Loucy (cell line): ENCODE data around the gene TFPI.

Source experiments
- H2AFZ ChIP-seq: fragments of 200-600 bp; sonication (generic); 2 replicates; pipeline ENCODE4 v1.6.0; 2016; ENCODE audit warnings: antibody characterized with exemption, mild to moderate bottlenecking, low read length, moderate library complexity
- H3F3A ChIP-seq: fragments of 200-600 bp; 2 replicates; pipeline ENCODE4 v1.6.0; 2016; ENCODE audit warnings: antibody characterized with exemption, low read depth, mild to moderate bottlenecking
- H3K27me3 ChIP-seq: fragments of 200-600 bp; sonication (generic); 2 replicates; pipeline ENCODE4 v1.6.1; 2014; ENCODE audit warnings: low read length, mild to moderate bottlenecking; ENCODE audit not compliant: insufficient read depth, poor library complexity, severe bottlenecking
- H3K36me3 ChIP-seq: fragments of 200-600 bp; sonication (generic); 2 replicates; pipeline ENCODE4 v1.6.1; 2016; ENCODE audit warnings: low read length; ENCODE audit not compliant: insufficient read depth
- H3K4me1 ChIP-seq: fragments of 200-600 bp; sonication (generic); 2 replicates; pipeline ENCODE4 v1.5.1; 2014; ENCODE audit warnings: low read length, mild to moderate bottlenecking; ENCODE audit not compliant: insufficient read depth, poor library complexity, severe bottlenecking
- H3K4me2 ChIP-seq: fragments of 200-600 bp; sonication (generic); 2 replicates; pipeline ENCODE4 v1.6.0; 2014; ENCODE audit warnings: antibody characterized with exemption, low read length, low read depth, mild to moderate bottlenecking; ENCODE audit not compliant: poor library complexity, severe bottlenecking
- H3K4me3 ChIP-seq: fragments of 200-600 bp; sonication (generic); 2 replicates; pipeline ENCODE4 v1.5.1; 2014; ENCODE audit warnings: low read length, mild to moderate bottlenecking, mixed read lengths; ENCODE audit not compliant: poor library complexity, severe bottlenecking
- H3K79me2 ChIP-seq: fragments of 200-600 bp; sonication (generic); 2 replicates; pipeline ENCODE4 v1.6.1; 2014; ENCODE audit warnings: low read length; ENCODE audit not compliant: insufficient read depth
- H3K9ac ChIP-seq: fragments of 200-600 bp; sonication (generic); 2 replicates; pipeline ENCODE4 v1.6.0; 2014; ENCODE audit warnings: mild to moderate bottlenecking, low read depth, low read length, moderate library complexity; ENCODE audit not compliant: poor library complexity, severe bottlenecking
- H3K9me2 ChIP-seq: fragments of 200-600 bp; sonication (generic); replicated peaks from 2 replicates; pipeline ENCODE4 v1.6.1; 2016; ENCODE audit warnings: low read depth, low read length, mixed read lengths
- H3K9me3 ChIP-seq: fragments of 200-600 bp; sonication (generic); 2 replicates; pipeline ENCODE4 v1.6.1; 2014; ENCODE audit warnings: mild to moderate bottlenecking, antibody characterized with exemption, low read length, low read depth; ENCODE audit not compliant: insufficient read depth
- H4K20me1 ChIP-seq: fragments of 200-600 bp; sonication (generic); 2 replicates; pipeline ENCODE4 v1.6.0; 2014; ENCODE audit warnings: antibody characterized with exemption, low read length, mild to moderate bottlenecking; ENCODE audit not compliant: insufficient read depth, poor library complexity, severe bottlenecking
- CTCF ChIP-seq: fragments of 200-600 bp; sonication (generic); conservative IDR thresholded peaks from 2 replicates; pipeline ENCODE4 v1.5.1; 2014; ENCODE audit warnings: mild to moderate bottlenecking, antibody characterized with exemption, low read length
- EZH2phosphoT487 ChIP-seq: fragments of 200-600 bp; IDR thresholded peaks from 2 replicates; pipeline ENCODE4 v1.6.1; 2018; ENCODE audit warnings: antibody characterized with exemption, mild to moderate bottlenecking, moderate library complexity, borderline replicate concordance

The TFPI gene

GRCh38 chr2:187525163-187525900 lies 28.9 kb downstream of the TFPI start:
- TF ChIP-seq EZH2phosphoT487: no peak
- TF ChIP-seq CTCF: no peak
- Histone ChIP-seq H3K9ac (no peak overlapping the region), H3K9me3 (no peaks in the 10 kb centered on the region), H3K4me3 (no peak overlapping the region), H2AFZ (no peak overlapping the region), H3K27me3 (no peaks in the 10 kb centered on the region), H3K36me3 (no peaks in the 10 kb centered on the region), H3K79me2 (no peaks in the 10 kb centered on the region), H3K4me1 (peaks cover 4% of the 10 kb centered on the region), H4K20me1 (no peaks in the 10 kb centered on the region), H3K9me2 (no peaks in the 10 kb centered on the region), H3K4me2 (no peak overlapping the region), H3F3A (no peaks in the 10 kb centered on the region)

- Histone ChIP-seq H3K79me2 (no peaks in the 10 kb centered on the region), H3F3A (no peaks in the 10 kb centered on the region), H2AFZ (no peak overlapping the region), H3K27me3 (no peaks in the 10 kb centered on the region), H3K36me3 (no peaks in the 10 kb centered on the region), H3K9me2 (no peaks in the 10 kb centered on the region), H3K4me2 (no peak overlapping the region), H4K20me1 (no peaks in the 10 kb centered on the region), H3K4me3 (no peak overlapping the region), H3K9me3 (no peaks in the 10 kb centered on the region), H3K9ac (no peak overlapping the region), H3K4me1 (peaks cover 4% of the 10 kb centered on the region)
- TF ChIP-seq CTCF: no peak
Measured at GRCh38 chr2:187523325-187523724, 30.9 kb downstream of the TFPI start.

- Histone ChIP-seq H3K4me3 (no peak overlapping the region), H2AFZ (no peak overlapping the region), H3K9me3 (no peaks in the 10 kb centered on the region), H3K79me2 (no peaks in the 10 kb centered on the region), H3K9ac (no peak overlapping the region), H3K9me2 (no peaks in the 10 kb centered on the region), H3K36me3 (no peaks in the 10 kb centered on the region), H3K4me1 (no peaks in the 10 kb centered on the region), H3K27me3 (no peaks in the 10 kb centered on the region), H3F3A (no peaks in the 10 kb centered on the region), H4K20me1 (no peaks in the 10 kb centered on the region), H3K4me2 (no peak overlapping the region)
- no peak for TF ChIP-seq EZH2phosphoT487
- no peak for TF ChIP-seq CTCF
Measured at GRCh38 chr2:187520121-187520624, 34.1 kb downstream of the TFPI start.
